CD4-positive, alpha-beta T cell treated with Interleukin-21 for 1 hour (primary cell): Measurements from ENCODE around the gene COMMD7.
"Not testable (repeated sequence)": the region's sequence is repeated elsewhere in the genome, so short reads cannot be mapped to it uniquely, and the experiment has no call there.

Source experiments
- DNase-seq: peaks from one replicate; pipeline ENCODE4 v3.0.0-alpha.2; 2020

Gene COMMD7

GRCh38 chr20:32765230-32765875 lies 22.1 kb upstream of the COMMD7 start:
- DNase-seq, result not testable (repeated sequence)

GRCh38 chr20:32764005-32764960 lies 21.0 kb upstream of the COMMD7 start:
- DNase-seq, result no peak

GRCh38 chr20:32763202-32764004 lies 20.1 kb upstream of the COMMD7 start:
- DNase-seq, result no peak

GRCh38 chr20:32762754-32763201 lies 19.5 kb upstream of the COMMD7 start:
- no peak for DNase-seq

GRCh38 chr20:32761831-32762753 lies 18.8 kb upstream of the COMMD7 start, which contains the start of gene DNMT3B:
Gene DNMT3B (plus strand): TSS chr20:32762385. CDS start chr20:32780324, 17,939 bp downstream.
- DNase-seq, result peak; percentile 76

GRCh38 chr20:32761417-32761830 lies 18.2 kb upstream of the COMMD7 start:
- no peak for DNase-seq

GRCh38 chr20:32756156-32756555 lies 12.9 kb upstream of the COMMD7 start:
- no peak for DNase-seq

- no peak for DNase-seq
Measured at GRCh38 chr20:32753731-32754130, 10.5 kb upstream of the COMMD7 start.

- DNase-seq, result no peak
Measured at GRCh38 chr20:32752458-32753250, 9.4 kb upstream of the COMMD7 start.

- DNase-seq, result no peak
Measured at GRCh38 chr20:32751702-32752457, 8.6 kb upstream of the COMMD7 start.

- DNase-seq, result no peak
Measured at GRCh38 chr20:32751293-32751692, 8.0 kb upstream of the COMMD7 start.

GRCh38 chr20:32749914-32750637 lies 6.8 kb upstream of the COMMD7 start:
- DNase-seq, result no peak

- DNase-seq, result peak; percentile 25
Measured at GRCh38 chr20:32742322-32743236, 688 bp downstream of the COMMD7 start.

GRCh38 chr20:32741151-32741550 lies 2.1 kb downstream of the COMMD7 start:
- no peak for DNase-seq

- DNase-seq, result peak; percentile 68
Measured at GRCh38 chr20:32737371-32738223, 5.7 kb downstream of the COMMD7 start.

GRCh38 chr20:32731882-32732266 lies 11.4 kb downstream of the COMMD7 start:
- DNase-seq, result no peak

- not testable (repeated sequence) for DNase-seq
Measured at GRCh38 chr20:32729334-32729733, 13.9 kb downstream of the COMMD7 start.
